GM12878 (cell line): ENCODE data around the gene RAB3B. TPM values are rescaled to one million over a fixed set of nuclear protein-coding genes. Genes with fewer than 3 reads are reported as not detected.

Source experiments
- BACH1 ChIP-seq: fragments of 450-650 bp; IDR thresholded peaks from 2 replicates; pipeline ENCODE4 v1.6.1; 2017; ENCODE audit warnings: mild to moderate bottlenecking, borderline replicate concordance
- HCFC1 ChIP-seq: fragments of 150-350 bp; IDR thresholded peaks from 2 replicates; pipeline ENCODE4 v1.6.1; 2014; ENCODE audit warnings: low read length
- IRF4 ChIP-seq: IDR thresholded peaks from 2 replicates; pipeline ENCODE4 v1.6.1; 2011; ENCODE audit warnings: low read depth, low read length
- MEF2A ChIP-seq: IDR thresholded peaks from 2 replicates; pipeline ENCODE4 v1.6.1; 2011; ENCODE audit warnings: low read depth, mild to moderate bottlenecking, low read length, moderate library complexity; ENCODE audit not compliant: insufficient read depth
- MYB ChIP-seq: fragments of 150-350 bp; IDR thresholded peaks from 2 replicates; pipeline ENCODE4 v1.6.1; 2014; ENCODE audit warnings: mild to moderate bottlenecking, low read depth, low read length, borderline replicate concordance
- NBN ChIP-seq: fragments of 450-650 bp; IDR thresholded peaks from 2 replicates; pipeline ENCODE4 v1.6.1; 2016
- NFIC ChIP-seq: IDR thresholded peaks from 2 replicates; pipeline ENCODE4 v1.6.1; 2012; ENCODE audit warnings: low read depth, mild to moderate bottlenecking, inconsistent platforms, low read length, moderate library complexity
- NFYB ChIP-seq: IDR thresholded peaks from 2 replicates; pipeline ENCODE4 v1.6.1; 2011; ENCODE audit warnings: low read depth, mild to moderate bottlenecking, low read length, improper control_type of control experiment, moderate library complexity; ENCODE audit not compliant: insufficient read depth
- NR2C1 ChIP-seq: fragments of 450-650 bp; IDR thresholded peaks from 2 replicates; pipeline ENCODE4 v1.6.1; 2017; ENCODE audit warnings: antibody characterized with exemption, mild to moderate bottlenecking, moderate library complexity
- NR2F1 ChIP-seq: fragments of 450-650 bp; conservative IDR thresholded peaks from 2 replicates; pipeline ENCODE4 v1.6.1; 2017; ENCODE audit warnings: mild to moderate bottlenecking
- SREBF1 ChIP-seq: IDR thresholded peaks from 2 replicates; pipeline ENCODE4 v1.6.1; 2012; ENCODE audit warnings: mild to moderate bottlenecking, low read length
- TBL1XR1 ChIP-seq: IDR thresholded peaks from 2 replicates; pipeline ENCODE4 v1.6.1; 2012; ENCODE audit warnings: low read depth, low read length, improper control_type of control experiment
- TCF12 ChIP-seq: IDR thresholded peaks from 2 replicates; pipeline ENCODE4 v1.6.1; 2011; ENCODE audit warnings: low read depth, mild to moderate bottlenecking, low read length
- polyA plus RNA-seq, 11 experiments: library from polyadenylated mRNA; depleted of rRNA in 4 of 11; unstranded in 6 of 11; stranded (reverse) in 5 of 11; fragments of >200 nt; fragmentation: Nextera tagmentation in 4 of 11; fragmentation: Illumina TruSeq in 1 of 11; extraction: Ambion mirVana in 4 of 11; extraction: Trizol in 1 of 11; gene quantifications; 1 replicate in 1 of 11; 2 replicates in 10 of 11; pipeline versions ENCODE4 v1.2.1 to v1.2.3, GENCODE V29; 2011 to 2016; ENCODE audit warnings: inconsistent platforms in 2 of 11, missing spikeins in 2 of 11, low read depth in 1 of 11
- total RNA-seq, 4 experiments: library from RNA; depleted of rRNA in 3 of 4; stranded (reverse); fragments of >200 nt in 3 of 4; fragmentation: Illumina TruSeq in 1 of 4; extraction: Trizol in 1 of 4; gene quantifications; 2 replicates each; pipeline versions ENCODE4 v1.2.1 to v1.2.3, GENCODE V29; 2013 to 2021
- TF ChIP-seq, protein P1 (sequence below): IDR thresholded peaks from 2 replicates; pipeline ENCODE4 v1.6.1; 2012; ENCODE audit warnings: low read length, inconsistent platforms
- TF ChIP-seq, protein P2 (sequence below): fragments of 450-650 bp; IDR thresholded peaks from 2 replicates; pipeline ENCODE4 v1.6.1; 2017; ENCODE audit warnings: mild to moderate bottlenecking, moderate library complexity

Gene RAB3B
- total and polyA plus RNA-seq, 10 of the 15 experiments (the other 5 are each of a cell fraction or from before 2014, with no cell fraction given) = 0.05 to 0.32 (median 0.24) TPM

- TF ChIP-seq, protein P1, sequence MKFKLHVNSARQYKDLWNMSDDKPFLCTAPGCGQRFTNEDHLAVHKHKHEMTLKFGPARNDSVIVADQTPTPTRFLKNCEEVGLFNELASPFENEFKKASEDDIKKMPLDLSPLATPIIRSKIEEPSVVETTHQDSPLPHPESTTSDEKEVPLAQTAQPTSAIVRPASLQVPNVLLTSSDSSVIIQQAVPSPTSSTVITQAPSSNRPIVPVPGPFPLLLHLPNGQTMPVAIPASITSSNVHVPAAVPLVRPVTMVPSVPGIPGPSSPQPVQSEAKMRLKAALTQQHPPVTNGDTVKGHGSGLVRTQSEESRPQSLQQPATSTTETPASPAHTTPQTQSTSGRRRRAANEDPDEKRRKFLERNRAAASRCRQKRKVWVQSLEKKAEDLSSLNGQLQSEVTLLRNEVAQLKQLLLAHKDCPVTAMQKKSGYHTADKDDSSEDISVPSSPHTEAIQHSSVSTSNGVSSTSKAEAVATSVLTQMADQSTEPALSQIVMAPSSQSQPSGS = no peak
- TF ChIP-seq NFIC (no peak), MYB (no peak), TBL1XR1 (no peak), NR2F1 (no peak; the same call in 1 of the 2 replicates), NR2C1 (peak; percentile 85), TCF12 (no peak), NFYB (no peak), SREBF1 (no peak), IRF4 (0 out of 2 replicates have a peak, but pooled peaks have one; percentile 15), HCFC1 (peak; percentile 69), BACH1 (peak; percentile 86), NBN (0 out of 2 replicates have a peak, but pooled peaks have one; percentile 13), MEF2A (no peak)
- TF ChIP-seq, protein P2, sequence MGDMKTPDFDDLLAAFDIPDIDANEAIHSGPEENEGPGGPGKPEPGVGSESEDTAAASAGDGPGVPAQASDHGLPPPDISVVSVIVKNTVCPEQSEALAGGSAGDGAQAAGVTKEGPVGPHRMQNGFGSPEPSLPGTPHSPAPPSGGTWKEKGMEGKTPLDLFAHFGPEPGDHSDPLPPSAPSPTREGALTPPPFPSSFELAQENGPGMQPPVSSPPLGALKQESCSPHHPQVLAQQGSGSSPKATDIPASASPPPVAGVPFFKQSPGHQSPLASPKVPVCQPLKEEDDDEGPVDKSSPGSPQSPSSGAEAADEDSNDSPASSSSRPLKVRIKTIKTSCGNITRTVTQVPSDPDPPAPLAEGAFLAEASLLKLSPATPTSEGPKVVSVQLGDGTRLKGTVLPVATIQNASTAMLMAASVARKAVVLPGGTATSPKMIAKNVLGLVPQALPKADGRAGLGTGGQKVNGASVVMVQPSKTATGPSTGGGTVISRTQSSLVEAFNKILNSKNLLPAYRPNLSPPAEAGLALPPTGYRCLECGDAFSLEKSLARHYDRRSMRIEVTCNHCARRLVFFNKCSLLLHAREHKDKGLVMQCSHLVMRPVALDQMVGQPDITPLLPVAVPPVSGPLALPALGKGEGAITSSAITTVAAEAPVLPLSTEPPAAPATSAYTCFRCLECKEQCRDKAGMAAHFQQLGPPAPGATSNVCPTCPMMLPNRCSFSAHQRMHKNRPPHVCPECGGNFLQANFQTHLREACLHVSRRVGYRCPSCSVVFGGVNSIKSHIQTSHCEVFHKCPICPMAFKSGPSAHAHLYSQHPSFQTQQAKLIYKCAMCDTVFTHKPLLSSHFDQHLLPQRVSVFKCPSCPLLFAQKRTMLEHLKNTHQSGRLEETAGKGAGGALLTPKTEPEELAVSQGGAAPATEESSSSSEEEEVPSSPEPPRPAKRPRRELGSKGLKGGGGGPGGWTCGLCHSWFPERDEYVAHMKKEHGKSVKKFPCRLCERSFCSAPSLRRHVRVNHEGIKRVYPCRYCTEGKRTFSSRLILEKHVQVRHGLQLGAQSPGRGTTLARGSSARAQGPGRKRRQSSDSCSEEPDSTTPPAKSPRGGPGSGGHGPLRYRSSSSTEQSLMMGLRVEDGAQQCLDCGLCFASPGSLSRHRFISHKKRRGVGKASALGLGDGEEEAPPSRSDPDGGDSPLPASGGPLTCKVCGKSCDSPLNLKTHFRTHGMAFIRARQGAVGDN = peak; percentile 66
Observed at GRCh38 chr1:52033190-52034049, 42.9 kb upstream of the RAB3B start, which contains the start of gene KTI12 (continued).
